SK-N-MC (cell line): ENCODE data around the gene ATP10B.

Source experiments
- DNase-seq: peaks from one replicate; pipeline ENCODE4 v3.0.0-alpha.2; 2011; ENCODE audit warnings: low read depth, low spot score
- H3K27ac ChIP-seq: fragments of 200-600 bp; sonication (generic); 2 replicates; pipeline ENCODE4 v1.5.1; 2016; ENCODE audit warnings: mixed run types
- H3K36me3 ChIP-seq: fragments of 200-600 bp; sonication (generic); 2 replicates; pipeline ENCODE4 v1.6.1; 2017; ENCODE audit warnings: antibody characterized with exemption, low read length, mixed read lengths; ENCODE audit not compliant: insufficient read depth
- H3K4me3 ChIP-seq: fragments of 200-600 bp; sonication (generic); 2 replicates; pipeline ENCODE4 v1.5.1; 2016
- H3K9ac ChIP-seq: fragments of 200-600 bp; sonication (generic); 2 replicates; pipeline ENCODE4 v1.8.0; 2017; ENCODE audit warnings: mixed run types, mixed read lengths; ENCODE audit not compliant: insufficient read length
- H3K9me3 ChIP-seq: fragments of 200-600 bp; sonication (generic); 2 replicates; pipeline ENCODE4 v1.6.1; 2017; ENCODE audit warnings: low read depth, mild to moderate bottlenecking, antibody characterized with exemption, low read length, moderate library complexity, mixed read lengths
- EZH2 ChIP-seq: fragments of 200-600 bp; sonication (generic); IDR thresholded peaks from one replicate; pipeline ENCODE4 v1.6.1; 2017; ENCODE audit warnings: antibody characterized with exemption
- FOXP2 ChIP-seq: optimal IDR thresholded peaks from 2 replicates; pipeline ENCODE3; 2011; ENCODE audit warnings: mild to moderate bottlenecking, moderate library complexity; ENCODE audit not compliant: insufficient read depth; ENCODE audit errors: extremely low read length, control extremely low read depth
- POLR2AphosphoS5 ChIP-seq: IDR thresholded peaks from 2 replicates; pipeline ENCODE4 v1.6.1; 2012; ENCODE audit warnings: mild to moderate bottlenecking, low read depth, low read length, borderline replicate concordance

The ATP10B gene

GRCh38 chr5:160618286-160618685 lies 233.7 kb downstream of the ATP10B start:
- TF ChIP-seq FOXP2 = no peak
- no peak for TF ChIP-seq POLR2AphosphoS5
- no peak for TF ChIP-seq EZH2
- Histone ChIP-seq H3K4me3 (no peak overlapping the region), H3K9me3 (no peaks in the 10 kb centered on the region), H3K9ac (no peak overlapping the region), H3K36me3 (no peaks in the 10 kb centered on the region), H3K27ac (no peak overlapping the region)
- no peak for DNase-seq

DNA sequence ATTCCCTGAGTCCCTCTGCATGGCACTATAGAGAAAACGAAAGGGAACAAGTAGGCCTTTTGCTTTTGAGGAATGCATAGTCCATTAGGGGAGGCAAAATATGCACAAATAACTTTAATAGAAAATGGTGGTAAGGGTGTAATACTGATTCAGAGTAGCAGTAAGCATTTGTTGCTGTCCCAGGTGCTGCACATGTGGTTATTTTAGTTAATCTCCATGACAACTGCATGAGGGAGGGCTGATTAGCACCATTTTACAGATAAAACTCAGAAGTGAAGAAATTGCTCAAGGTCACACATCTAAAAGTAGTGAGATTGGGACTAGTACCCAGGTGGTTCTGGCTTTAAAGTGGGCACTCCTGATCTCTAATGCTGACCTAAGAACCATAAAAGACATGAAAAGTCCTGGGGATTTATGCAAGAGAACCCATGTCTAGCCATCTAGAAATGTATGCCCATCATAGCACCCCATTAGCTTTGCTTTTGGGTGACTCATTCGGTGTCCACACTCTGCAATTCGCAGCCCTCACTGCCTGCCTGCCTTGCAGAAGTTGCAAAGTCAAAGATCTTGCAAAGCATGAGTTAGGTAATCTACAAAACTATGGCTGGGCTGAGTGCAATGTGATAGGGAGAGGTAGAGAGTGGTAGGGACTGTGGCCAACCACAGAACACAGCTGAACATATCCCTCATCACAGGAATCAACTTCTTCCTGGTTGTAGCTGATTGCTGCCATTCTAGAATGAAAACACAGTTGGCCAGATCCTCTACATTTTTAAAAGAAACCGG lies 235.1 kb downstream of the ATP10B start:
- no peak for DNase-seq
- H3K9ac ChIP-seq = no peak overlapping the region
- H3K9me3 ChIP-seq = no peaks in the 10 kb centered on the region
- H3K27ac ChIP-seq = no peak overlapping the region
- TF ChIP-seq POLR2AphosphoS5 (no peak), EZH2 (no peak), FOXP2 (no peak)
- H3K36me3 ChIP-seq = no peaks in the 10 kb centered on the region
- H3K4me3 ChIP-seq = no peak overlapping the region

GRCh38 chr5:160614136-160614535 lies 237.9 kb downstream of the ATP10B start:
- no peaks in the 10 kb centered on the region for H3K36me3 ChIP-seq

GRCh38 chr5:160605266-160605665 lies 246.7 kb downstream of the ATP10B start:
- H3K27ac ChIP-seq = no peak overlapping the region
- no peaks in the 10 kb centered on the region for H3K9me3 ChIP-seq
- H3K4me3 ChIP-seq = no peak overlapping the region
- H3K36me3 ChIP-seq = no peaks in the 10 kb centered on the region
- no peak for DNase-seq
- no peak overlapping the region for H3K9ac ChIP-seq
- TF ChIP-seq EZH2 (no peak), POLR2AphosphoS5 (no peak), FOXP2 (no peak)

More at GRCh38 chr5:160614136-160614535, 237.9 kb downstream of the ATP10B start:
- Histone ChIP-seq H3K9ac (no peak overlapping the region), H3K4me3 (no peak overlapping the region), H3K9me3 (no peaks in the 10 kb centered on the region), H3K27ac (no peak overlapping the region)
- DNase-seq = no peak
- TF ChIP-seq FOXP2 (no peak), POLR2AphosphoS5 (no peak), EZH2 (no peak)

GRCh38 chr5:160604484-160604883 lies 247.5 kb downstream of the ATP10B start:
- no peak for DNase-seq
- TF ChIP-seq POLR2AphosphoS5 (no peak), EZH2 (no peak), FOXP2 (no peak)

GRCh38 chr5:160602744-160603143 lies 249.3 kb downstream of the ATP10B start:
- H3K9me3 ChIP-seq = no peaks in the 10 kb centered on the region
- DNase-seq = no peak
- TF ChIP-seq EZH2 (no peak), FOXP2 (no peak), POLR2AphosphoS5 (no peak)
- H3K9ac ChIP-seq = no peak overlapping the region
- no peak overlapping the region for H3K27ac ChIP-seq
- H3K36me3 ChIP-seq = no peaks in the 10 kb centered on the region
- H3K4me3 ChIP-seq = no peak overlapping the region

More at GRCh38 chr5:160604484-160604883, 247.5 kb downstream of the ATP10B start:
- H3K9ac ChIP-seq = no peak overlapping the region
- H3K27ac ChIP-seq = no peak overlapping the region
- H3K36me3 ChIP-seq = no peaks in the 10 kb centered on the region
- H3K4me3 ChIP-seq = no peak overlapping the region
- H3K9me3 ChIP-seq = no peaks in the 10 kb centered on the region

DNA sequence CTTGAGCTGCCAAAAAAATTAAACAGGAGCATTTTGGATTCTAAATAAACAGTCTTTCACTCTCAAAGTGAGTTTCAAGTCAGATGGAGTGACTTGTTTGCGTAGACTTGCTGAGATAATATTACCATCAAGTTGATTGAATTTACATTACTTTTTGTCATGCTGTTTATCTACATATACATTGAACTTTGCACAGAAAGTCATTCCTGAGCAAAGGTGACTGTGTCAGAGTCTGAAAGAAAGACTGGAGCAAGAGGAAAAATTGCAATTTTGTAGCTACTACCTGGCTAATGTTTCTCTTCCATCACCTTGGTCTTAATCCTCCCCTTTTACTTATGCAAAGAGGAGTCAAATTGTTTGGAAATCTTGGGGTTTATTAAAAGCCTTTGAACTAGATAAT lies 251.0 kb downstream of the ATP10B start:
- no peaks in the 10 kb centered on the region for H3K36me3 ChIP-seq
- DNase-seq = no peak

GRCh38 chr5:160573318-160573717 lies 278.7 kb downstream of the ATP10B start:
- no peaks in the 10 kb centered on the region for H3K36me3 ChIP-seq
- no peaks in the 10 kb centered on the region for H3K9me3 ChIP-seq
- no peak overlapping the region for H3K4me3 ChIP-seq
- H3K27ac ChIP-seq = no peak overlapping the region
- no peak for DNase-seq
- H3K9ac ChIP-seq = no peak overlapping the region
- TF ChIP-seq POLR2AphosphoS5 (no peak), FOXP2 (no peak), EZH2 (no peak)

More for the DNA sequence above, 251.0 kb downstream of the ATP10B start:
- Histone ChIP-seq H3K9me3 (no peaks in the 10 kb centered on the region), H3K4me3 (no peak overlapping the region), H3K27ac (no peak overlapping the region), H3K9ac (no peak overlapping the region)
- no peak for TF ChIP-seq EZH2
- TF ChIP-seq FOXP2 = no peak
- no peak for TF ChIP-seq POLR2AphosphoS5
